Measurements from ENCODE around the gene RUNX2. TPM values are rescaled to one million over a fixed set of nuclear protein-coding genes. Genes with fewer than 3 reads are reported as not detected.

RUNX2 gene
- total and polyA plus RNA-seq, 9 of the 15 experiments (the other 6 are each of a cell fraction or from before 2014, with no cell fraction given) = 0.29 to 1.00 (median 0.43) TPM

GRCh38 chr6:45420083-45420908, 92.2 kb downstream of the RUNX2 start:
- H3K9ac ChIP-seq (ENCODE audit: insufficient read depth in 1 of 2, low read depth in 2 of 2, low read length in 2 of 2) = no peak overlapping the region; a peak in 1 of 4 replicates
- BruUV-seq (replicated peaks) = no TSS peak
- ATAC-seq = no peak
- no peaks in the 10 kb centered on the region for H4K20me1 ChIP-seq (replicated peaks; ENCODE audit: control insufficient read depth, insufficient read depth, low read length)
- peak; percentile 23 for FAIRE-seq
- H3K4me2 ChIP-seq (ENCODE audit: insufficient read depth, low read length) = no peak overlapping the region; the same call in 1 of the 2 replicates
- peak overlapping the region; percentile 25; the same call in 1 of the 2 replicates for H2AFZ ChIP-seq (ENCODE audit: low read depth, low read length)
- ChIA-PET CTCF (ENCODE audit: low intra/inter-chr PET ratio) (interaction anchor here (0.6 to 2.4 kb wide), 3 partner anchors 28 to 765 kb away, joined by 3 to 12 read pairs (median 8); no protein-coding TSS in a partner anchor), POLR2A (interaction anchor here (0.6 to 0.8 kb wide), 2 partner anchors 105 to 628 kb away, joined by 3 read pairs; no protein-coding TSS in a partner anchor)
- no peaks in the 10 kb centered on the region for H3K36me3 ChIP-seq (ENCODE audit: control insufficient read depth, insufficient read depth, low read length)
- no peak overlapping the region for H3K27ac ChIP-seq (ENCODE audit: extremely low read depth, low read depth, low read length)
- H3K27me3 ChIP-seq (ENCODE audit: control insufficient read depth in 2 of 2, insufficient read depth in 2 of 2, low read length in 2 of 2) = peaks cover 9 to 20% of the 10 kb centered on the region in 2 experiments; a peak in 4 of 5 replicates
- in situ Hi-C loops (cut with MboI) (no loop called here), intact Hi-C loops (cut with micrococcal nuclease) (loop anchor here (2.0 to 5.0 kb wide), 3 partner anchors 42 to 295 kb away; no protein-coding TSS in a partner anchor)
- DNase-seq (ENCODE audit: extremely low read depth in 1 of 4, low spot score in 3 of 4) = no peak
- no peak overlapping the region for H3K4me3 ChIP-seq
- peaks cover 0 to 41% of the 10 kb centered on the region in 2 experiments; a peak in 4 of 5 replicates for H3K4me1 ChIP-seq (replicated peaks in 1 of 2; ENCODE audit: control insufficient read depth in 2 of 2, insufficient read depth in 2 of 2, low read length in 2 of 2)
- no peaks in the 10 kb centered on the region for H3K79me2 ChIP-seq (ENCODE audit: control insufficient read depth, insufficient read depth, low read length)
- H3K9me1 ChIP-seq (ENCODE audit: control insufficient read depth, insufficient read depth, low read length) = no peaks in the 10 kb centered on the region
- H3K9me3 ChIP-seq (replicated peaks; ENCODE audit: control insufficient read depth, insufficient read depth, low read depth, low read length) = no peaks in the 10 kb centered on the region
- WGBS (ENCODE audit: insufficient coverage, low coverage, missing lambda C conversion rate) = 34% methylated on average over 39 of the region's 40 CpGs
- TF ChIP-seq E2F6 (IDR thresholded peaks at IDR 0.05; ENCODE audit: borderline replicate concordance in 1 of 2, extremely low read depth in 1 of 2, insufficient read depth in 1 of 2, insufficient read length in 1 of 2, low read depth in 1 of 2, low read length in 1 of 2, poor library complexity in 1 of 2, severe bottlenecking in 1 of 2) = peak in 1 of 2 experiments; percentile 31
- no peak for TF ChIP-seq CTBP1 (IDR thresholded peaks at IDR 0.05; ENCODE audit: borderline replicate concordance)
- TF ChIP-seq SIN3A (IDR thresholded peaks at IDR 0.05; ENCODE audit: borderline replicate concordance in 2 of 2, control insufficient read depth in 1 of 2, low read depth in 2 of 2, low read length in 2 of 2) = no peak
- peak; percentile 67 for TF ChIP-seq L3MBTL2 (IDR thresholded peaks at IDR 0.05)
- peak; percentile 66; the same call in 1 of the 2 replicates for TF ChIP-seq RNF2 (IDR thresholded peaks at IDR 0.05)
- TF ChIP-seq PHF21A (IDR thresholded peaks at IDR 0.05; ENCODE audit: borderline replicate concordance, low read depth) = no peak
- 0 out of 2 replicates have a peak, but pooled peaks have one; percentile 43 for TF ChIP-seq BMI1 (IDR thresholded peaks at IDR 0.05; ENCODE audit: low read length)
- TF ChIP-seq MLX (CRISPR knock-in tag; conservative IDR thresholded peaks at IDR 0.05) = no peak
- no peak for TF ChIP-seq ZBTB26 (CRISPR knock-in tag; IDR thresholded peaks at IDR 0.05)

Data from K562 (cell line).